Inflammatory macrophage treated with lipopolysaccharide for 1 hour (primary cell): ENCODE data around the gene MEIOB.
"Not testable (repeated sequence)": the region's sequence is repeated elsewhere in the genome, so short reads cannot be mapped to it uniquely, and the experiment has no call there.

Experiments used
- DNase-seq, 2 donors: peaks; one replicate each; pipeline ENCODE4 v3.0.0-alpha.2; 2020 to 2022

MEIOB gene

GRCh38 chr16:1877089-1877488 lies 5.1 kb upstream of the MEIOB start:
- DNase-seq, result no peak

- no peak for DNase-seq
These were observed 4.5 kb upstream of the MEIOB start for GRCh38 chr16:1876468-1876867.

- DNase-seq, result not testable (repeated sequence)
These were observed 4.1 kb upstream of the MEIOB start for GRCh38 chr16:1876066-1876465.

GRCh38 chr16:1874854-1875253 lies 2.9 kb upstream of the MEIOB start:
- DNase-seq, result no peak

- DNase-seq, result peak in 1 of 2 donors; percentile 10
These were observed 1.4 kb downstream of the MEIOB start for GRCh38 chr16:1870365-1871082.

GRCh38 chr16:1865902-1866690 lies 5.9 kb downstream of the MEIOB start:
- no peak for DNase-seq

- peak; percentile 9 to 54 for DNase-seq
These were observed 8.1 kb downstream of the MEIOB start for GRCh38 chr16:1863681-1864460.

- no peak for DNase-seq
These were observed 9.6 kb downstream of the MEIOB start for GRCh38 chr16:1862394-1862793.

GRCh38 chr16:1861730-1862129 lies 10.2 kb downstream of the MEIOB start:
- DNase-seq, result no peak

- no peak for DNase-seq
These were observed 12.3 kb downstream of the MEIOB start for GRCh38 chr16:1859650-1860049.

GRCh38 chr16:1858189-1858865 lies 13.6 kb downstream of the MEIOB start:
- DNase-seq, result no peak

GRCh38 chr16:1857433-1858097 lies 14.4 kb downstream of the MEIOB start:
- no peak for DNase-seq

- no peak for DNase-seq
These were observed 20.2 kb downstream of the MEIOB start for GRCh38 chr16:1851793-1852192.

- no peak for DNase-seq
These were observed 21.0 kb downstream of the MEIOB start for GRCh38 chr16:1850981-1851380.

GRCh38 chr16:1846416-1846815 lies 25.5 kb downstream of the MEIOB start:
- DNase-seq, result no peak

GRCh38 chr16:1845985-1846384 lies 26.0 kb downstream of the MEIOB start:
- DNase-seq, result no peak

GRCh38 chr16:1839554-1839953 lies 32.4 kb downstream of the MEIOB start:
- no peak for DNase-seq

GRCh38 chr16:1834096-1834495 lies 37.9 kb downstream of the MEIOB start:
- DNase-seq, result no peak

- DNase-seq, result no peak
These were observed 39.0 kb downstream of the MEIOB start for GRCh38 chr16:1832838-1833454.

GRCh38 chr16:1831186-1832075 lies 40.5 kb downstream of the MEIOB start:
- no peak for DNase-seq

GRCh38 chr16:1830213-1830612 lies 41.8 kb downstream of the MEIOB start:
- no peak for DNase-seq
